Right lobe of liver (tissue), 4 donors: ENCODE measurements around the gene STXBP3.
"Not testable (repeated sequence)": the region's sequence is repeated elsewhere in the genome, so short reads cannot be mapped to it uniquely, and the experiment has no call there.

ENCODE experiments used
- CTCF ChIP-seq, 4 donors: fragments of 200-600 bp in 3 of 4; fragments of 450-650 bp in 1 of 4; IDR thresholded peaks; one replicate each; pipeline versions ENCODE4 v1.5.1 to v1.8.0; 2016 to 2022; ENCODE audit warnings: antibody characterized with exemption in 4 of 4, mild to moderate bottlenecking in 2 of 4
- POLR2A ChIP-seq: fragments of 450-650 bp; IDR thresholded peaks from one replicate; pipeline ENCODE4 v1.6.1; 2017; ENCODE audit warnings: antibody characterized with exemption, mild to moderate bottlenecking
- donor health status: DM: no; HTN: no; CAD: no.
- donor health status: DM: no; HTN: no; CAD: no.
- donor health status: DM: no; HTN: yes; CAD: no.

GRCh38 chr1:108702109-108702508, 44.4 kb upstream of the STXBP3 start:
- not testable (repeated sequence) for TF ChIP-seq CTCF (IDR thresholded peaks at IDR 0.05); POLR2A
